Activated B cell treated with CpG ODN at 0.5 μM for 24 hours (primary cell): ENCODE measurements around the gene PDYN. TPM values are rescaled to one million over a fixed set of nuclear protein-coding genes. Genes with fewer than 3 reads are reported as not detected.

Source experiments
- ATAC-seq: fragments of 200-7000 bp; cut with Tn5 transposase; one replicate; pipeline ENCODE4 v1.10.0; 2021; ENCODE audit warnings: low read depth, mild to moderate bottlenecking, moderate library complexity
- CTCF ChIA-PET: fragments of 350-600 bp; sonication (Branson Sonifier 250); formaldehyde crosslinking; loops from one replicate; lab custom pipeline; 2021; ENCODE audit warnings: antibody characterized with exemption; lab: Charles Lee
- POLR2A ChIA-PET: fragments of 350-600 bp; sonication (Branson Sonifier 250); formaldehyde crosslinking; loops from one replicate; lab custom pipeline; 2021; ENCODE audit warnings: antibody characterized with exemption; lab: Charles Lee
- DNase-seq: peaks from one replicate; pipeline ENCODE4 v3.0.0; 2022
- H3K27ac Mint-ChIP-seq: one replicate; pipeline ENCODE4 v1.8.0; 2020; ENCODE audit warnings: mixed read lengths
- H3K27me3 Mint-ChIP-seq: one replicate; pipeline ENCODE4 v1.8.0; 2021; ENCODE audit warnings: mixed read lengths
- H3K36me3 Mint-ChIP-seq: one replicate; pipeline ENCODE4 v1.8.0; 2021; ENCODE audit warnings: low read depth, mixed read lengths
- H3K4me1 Mint-ChIP-seq: one replicate; pipeline ENCODE4 v1.8.0; 2021; ENCODE audit warnings: mixed read lengths
- H3K4me3 Mint-ChIP-seq: one replicate; pipeline ENCODE4 v1.8.0; 2020; ENCODE audit warnings: mild to moderate bottlenecking, mixed read lengths
- H3K9me3 Mint-ChIP-seq: one replicate; pipeline ENCODE4 v1.8.0; 2020; ENCODE audit warnings: mixed read lengths
- intact Hi-C: fragments of 100-400 bp; cut with micrococcal nuclease; formaldehyde crosslinking; loops from one replicate; pipeline ENCODE4 v1.15.1; 2024
- total RNA-seq: library from RNA; stranded (reverse); gene quantifications from 2 replicates; pipeline ENCODE4 v1.2.3, GENCODE V29; 2022
- TF ChIP-seq, protein P1 (sequence below): fragments of 200-600 bp; IDR thresholded peaks from one replicate; pipeline ENCODE4 v1.8.0; 2022; ENCODE audit warnings: antibody characterized with exemption, mild to moderate bottlenecking

PDYN gene
- total RNA-seq, 1 donor from 2014 or later = not detected

GRCh38 chr20:1934156-1934555 is 59.7 kb downstream of the PDYN start:
- POLR2A ChIA-PET = no interaction called here
- H3K9me3 Mint-ChIP-seq = no peaks in the 10 kb centered on the region
- DNase-seq (no peak), ATAC-seq (no peak)
- H3K36me3 Mint-ChIP-seq = peaks cover 21% of the 10 kb centered on the region
- TF ChIP-seq, protein P1, sequence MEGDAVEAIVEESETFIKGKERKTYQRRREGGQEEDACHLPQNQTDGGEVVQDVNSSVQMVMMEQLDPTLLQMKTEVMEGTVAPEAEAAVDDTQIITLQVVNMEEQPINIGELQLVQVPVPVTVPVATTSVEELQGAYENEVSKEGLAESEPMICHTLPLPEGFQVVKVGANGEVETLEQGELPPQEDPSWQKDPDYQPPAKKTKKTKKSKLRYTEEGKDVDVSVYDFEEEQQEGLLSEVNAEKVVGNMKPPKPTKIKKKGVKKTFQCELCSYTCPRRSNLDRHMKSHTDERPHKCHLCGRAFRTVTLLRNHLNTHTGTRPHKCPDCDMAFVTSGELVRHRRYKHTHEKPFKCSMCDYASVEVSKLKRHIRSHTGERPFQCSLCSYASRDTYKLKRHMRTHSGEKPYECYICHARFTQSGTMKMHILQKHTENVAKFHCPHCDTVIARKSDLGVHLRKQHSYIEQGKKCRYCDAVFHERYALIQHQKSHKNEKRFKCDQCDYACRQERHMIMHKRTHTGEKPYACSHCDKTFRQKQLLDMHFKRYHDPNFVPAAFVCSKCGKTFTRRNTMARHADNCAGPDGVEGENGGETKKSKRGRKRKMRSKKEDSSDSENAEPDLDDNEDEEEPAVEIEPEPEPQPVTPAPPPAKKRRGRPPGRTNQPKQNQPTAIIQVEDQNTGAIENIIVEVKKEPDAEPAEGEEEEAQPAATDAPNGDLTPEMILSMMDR = no peak
- no peaks in the 10 kb centered on the region for H3K4me1 Mint-ChIP-seq
- H3K27ac Mint-ChIP-seq = no peak overlapping the region
- H3K4me3 Mint-ChIP-seq = no peak overlapping the region
- H3K27me3 Mint-ChIP-seq = no peaks in the 10 kb centered on the region
- intact Hi-C loops = no loop called here
- CTCF ChIA-PET = no interaction called here

- Mint-ChIP-seq H3K9me3 (no peaks in the 10 kb centered on the region), H3K27me3 (no peaks in the 10 kb centered on the region), H3K4me1 (peaks cover 2% of the 10 kb centered on the region), H3K36me3 (peaks cover 25% of the 10 kb centered on the region), H3K27ac (no peak overlapping the region), H3K4me3 (no peak overlapping the region)
- ChIA-PET CTCF (no interaction called here), POLR2A (no interaction called here)
- no peak for DNase-seq
- ATAC-seq = no peak
- intact Hi-C loops = no loop called here
- TF ChIP-seq, protein P1 = no peak
These were observed 60.4 kb downstream of the PDYN start for GRCh38 chr20:1933465-1933870.

GRCh38 chr20:1932971-1933370 is 60.9 kb downstream of the PDYN start:
- no peak for DNase-seq
- H3K27ac Mint-ChIP-seq = no peak overlapping the region
- CTCF ChIA-PET = no interaction called here
- no peak for ATAC-seq
- POLR2A ChIA-PET = no interaction called here
- H3K36me3 Mint-ChIP-seq = peaks cover 26% of the 10 kb centered on the region
- H3K4me3 Mint-ChIP-seq = no peak overlapping the region
- TF ChIP-seq, protein P1 = no peak
- no peaks in the 10 kb centered on the region for H3K27me3 Mint-ChIP-seq
- intact Hi-C loops = no loop called here
- no peaks in the 10 kb centered on the region for H3K9me3 Mint-ChIP-seq
- H3K4me1 Mint-ChIP-seq = peaks cover 7% of the 10 kb centered on the region

- Mint-ChIP-seq H3K36me3 (peaks cover 22% of the 10 kb centered on the region), H3K27me3 (no peaks in the 10 kb centered on the region), H3K27ac (no peak overlapping the region), H3K9me3 (no peaks in the 10 kb centered on the region), H3K4me3 (no peak overlapping the region), H3K4me1 (peaks cover 18% of the 10 kb centered on the region)
- DNase-seq (no peak), ATAC-seq (no peak)
- TF ChIP-seq, protein P1 = no peak
- intact Hi-C loops = no loop called here
- ChIA-PET POLR2A (no interaction called here), CTCF (no interaction called here)
These were observed 62.0 kb downstream of the PDYN start for GRCh38 chr20:1931830-1932229.

DNA sequence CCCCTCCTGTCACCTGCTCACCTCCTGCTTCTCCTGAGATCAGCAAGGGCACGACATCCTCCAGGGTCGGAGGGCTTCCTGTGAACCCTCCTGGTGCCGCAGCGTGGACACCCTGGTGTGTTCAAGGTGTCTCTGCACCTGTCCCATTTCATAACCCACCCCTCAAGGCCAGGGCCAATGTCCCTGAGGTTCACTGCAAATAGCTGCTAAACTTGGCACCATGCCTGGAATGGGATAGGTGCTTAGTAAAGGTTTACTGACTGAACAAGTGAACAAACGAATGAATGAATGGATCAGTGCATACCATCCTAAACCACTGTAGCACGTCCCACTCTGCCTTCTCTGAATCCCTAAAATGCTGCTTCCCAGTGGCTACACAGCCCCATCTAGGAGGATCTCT is 63.7 kb downstream of the PDYN start:
- no peaks in the 10 kb centered on the region for H3K9me3 Mint-ChIP-seq
- CTCF ChIA-PET = no interaction called here
- intact Hi-C loops = no loop called here
- H3K36me3 Mint-ChIP-seq = peaks cover 19% of the 10 kb centered on the region
- ATAC-seq (no peak), DNase-seq (no peak)
- no peak overlapping the region for H3K4me3 Mint-ChIP-seq
- H3K27ac Mint-ChIP-seq = no peak overlapping the region
- TF ChIP-seq, protein P1 = no peak
- H3K27me3 Mint-ChIP-seq = no peaks in the 10 kb centered on the region
- peaks cover 20% of the 10 kb centered on the region for H3K4me1 Mint-ChIP-seq
- POLR2A ChIA-PET = no interaction called here
